Neural crest cell (in vitro differentiated cells): ENCODE results near the gene ARF5. TPM values are rescaled to one million over a fixed set of nuclear protein-coding genes. Genes with fewer than 3 reads are reported as not detected.

Experiments used
- DNase-seq: peaks from one replicate; pipeline ENCODE4 v3.0.0; 2021; ENCODE audit warnings: low read depth, mixed read lengths, low spot score
- H3K27ac Mint-ChIP-seq: one replicate; pipeline ENCODE4 v1.8.0; 2021; ENCODE audit warnings: mild to moderate bottlenecking, mixed read lengths; ENCODE audit not compliant: unreplicated experiment
- H3K27me3 Mint-ChIP-seq: 2 replicates; pipeline ENCODE4 v1.8.0; 2021; ENCODE audit warnings: low read depth, mild to moderate bottlenecking, mixed read lengths
- H3K36me3 Mint-ChIP-seq: 2 replicates; pipeline ENCODE4 v1.8.0; 2021; ENCODE audit warnings: low read depth, mild to moderate bottlenecking, mixed read lengths
- H3K4me1 Mint-ChIP-seq: 2 replicates; pipeline ENCODE4 v1.8.0; 2021; ENCODE audit warnings: mixed read lengths
- H3K4me3 Mint-ChIP-seq: one replicate; pipeline ENCODE4 v1.8.0; 2021; ENCODE audit warnings: mild to moderate bottlenecking, mixed read lengths
- H3K9me3 Mint-ChIP-seq: 2 replicates; pipeline ENCODE4 v1.8.0; 2021; ENCODE audit warnings: mixed read lengths
- CTCF ChIP-seq: fragments of 200-600 bp; sonication (generic); conservative IDR thresholded peaks from 2 replicates; pipeline ENCODE4 v1.5.0; 2021; ENCODE audit warnings: antibody characterized with exemption, mild to moderate bottlenecking
- total RNA-seq: library from RNA; stranded (reverse); gene quantifications from 2 replicates; pipeline ENCODE4 v1.2.1, GENCODE V29; 2021

The ARF5 gene
- total RNA-seq, 1 donor from 2014 or later = 160 TPM

- H3K27ac Mint-ChIP-seq = no peak overlapping the region
- H3K36me3 Mint-ChIP-seq = no peaks in the 10 kb centered on the region
- TF ChIP-seq CTCF = peak; percentile 35
- no peak for DNase-seq
- peaks cover 10% of the 10 kb centered on the region for H3K4me1 Mint-ChIP-seq
- H3K9me3 Mint-ChIP-seq = peaks cover 3% of the 10 kb centered on the region
- H3K27me3 Mint-ChIP-seq = peaks cover 3% of the 10 kb centered on the region
- H3K4me3 Mint-ChIP-seq = no peak overlapping the region
Measured at GRCh38 chr7:127598318-127598717, 10.1 kb downstream of the ARF5 start.

GRCh38 chr7:127600885-127601284 is 12.7 kb downstream of the ARF5 start:
- Mint-ChIP-seq H3K36me3 (no peaks in the 10 kb centered on the region), H3K27ac (no peak overlapping the region), H3K9me3 (peaks cover 6% of the 10 kb centered on the region), H3K27me3 (peaks cover 3% of the 10 kb centered on the region), H3K4me1 (peaks cover 10% of the 10 kb centered on the region), H3K4me3 (no peak overlapping the region)
- no peak for DNase-seq
- TF ChIP-seq CTCF = no peak

- Mint-ChIP-seq H3K27me3 (peaks cover 14% of the 10 kb centered on the region), H3K4me1 (no peaks in the 10 kb centered on the region), H3K36me3 (no peaks in the 10 kb centered on the region), H3K9me3 (peaks cover 14% of the 10 kb centered on the region), H3K27ac (no peak overlapping the region), H3K4me3 (no peak overlapping the region)
- DNase-seq = no peak
- TF ChIP-seq CTCF = no peak
Measured at GRCh38 chr7:127608446-127608845, 20.2 kb downstream of the ARF5 start.

GRCh38 chr7:127609297-127609696 is 21.1 kb downstream of the ARF5 start:
- peaks cover 11% of the 10 kb centered on the region for H3K9me3 Mint-ChIP-seq
- no peak for TF ChIP-seq CTCF
- no peaks in the 10 kb centered on the region for H3K4me1 Mint-ChIP-seq
- H3K36me3 Mint-ChIP-seq = no peaks in the 10 kb centered on the region
- no peak overlapping the region for H3K4me3 Mint-ChIP-seq
- no peak overlapping the region for H3K27ac Mint-ChIP-seq
- DNase-seq = no peak
- H3K27me3 Mint-ChIP-seq = peaks cover 20% of the 10 kb centered on the region

- peaks cover 44% of the 10 kb centered on the region for H3K27me3 Mint-ChIP-seq
Measured at GRCh38 chr7:127612263-127612662, 24.1 kb downstream of the ARF5 start.

More at GRCh38 chr7:127612263-127612662, 24.1 kb downstream of the ARF5 start:
- no peak overlapping the region for H3K4me3 Mint-ChIP-seq
- DNase-seq = no peak
- H3K27ac Mint-ChIP-seq = no peak overlapping the region
- H3K36me3 Mint-ChIP-seq = no peaks in the 10 kb centered on the region
- no peaks in the 10 kb centered on the region for H3K4me1 Mint-ChIP-seq
- H3K9me3 Mint-ChIP-seq = peaks cover 11% of the 10 kb centered on the region
- no peak for TF ChIP-seq CTCF
